ENCODE measurements around the gene VPS51.
A peak's percentile ranks its signal among the peaks of the same experiment; 100 is the strongest.
"Not testable (repeated sequence)": the region's sequence is repeated elsewhere in the genome, so short reads cannot be mapped to it uniquely, and the experiment has no call there.

The VPS51 gene

GRCh38 chr11:65134952-65135632 is 39.1 kb downstream of the VPS51 start:
- DNase-seq (ENCODE audit: low read depth), result peak; percentile 95
- no peak for TF ChIP-seq CTCF (conservative IDR thresholded peaks at IDR 0.05; ENCODE audit: control insufficient read depth, insufficient read depth, low read depth, low read length)
- peak overlapping the region; percentile 89 for H3K4me3 ChIP-seq (ENCODE audit: control insufficient read depth, low read depth, low read length)

- peak overlapping the region; percentile 89 for H3K4me3 ChIP-seq (ENCODE audit: control insufficient read depth, low read depth, low read length)
- DNase-seq (ENCODE audit: low read depth), result no peak
- no peak for TF ChIP-seq CTCF (conservative IDR thresholded peaks at IDR 0.05; ENCODE audit: control insufficient read depth, insufficient read depth, low read depth, low read length)
These were observed 39.7 kb downstream of the VPS51 start for GRCh38 chr11:65135633-65136145.

- H3K4me3 ChIP-seq (ENCODE audit: control insufficient read depth, low read depth, low read length), result no peak overlapping the region
- no peak for DNase-seq (ENCODE audit: low read depth)
- TF ChIP-seq CTCF (conservative IDR thresholded peaks at IDR 0.05; ENCODE audit: control insufficient read depth, insufficient read depth, low read depth, low read length), result no peak
These were observed 40.6 kb downstream of the VPS51 start for GRCh38 chr11:65136515-65137096.

- TF ChIP-seq CTCF (conservative IDR thresholded peaks at IDR 0.05; ENCODE audit: control insufficient read depth, insufficient read depth, low read depth, low read length), result no peak
- no peak for DNase-seq (ENCODE audit: low read depth)
- no peak overlapping the region for H3K4me3 ChIP-seq (ENCODE audit: control insufficient read depth, low read depth, low read length)
These were observed 46.0 kb downstream of the VPS51 start for GRCh38 chr11:65141896-65142494.

- no peak overlapping the region for H3K4me3 ChIP-seq (ENCODE audit: control insufficient read depth, low read depth, low read length)
- no peak for TF ChIP-seq CTCF (conservative IDR thresholded peaks at IDR 0.05; ENCODE audit: control insufficient read depth, insufficient read depth, low read depth, low read length)
- no peak for DNase-seq (ENCODE audit: low read depth)
These were observed 51.5 kb downstream of the VPS51 start for GRCh38 chr11:65147352-65148075.

- H3K4me3 ChIP-seq (ENCODE audit: control insufficient read depth, low read depth, low read length), result no peak overlapping the region
- TF ChIP-seq CTCF (conservative IDR thresholded peaks at IDR 0.05; ENCODE audit: control insufficient read depth, insufficient read depth, low read depth, low read length), result no peak
- no peak for DNase-seq (ENCODE audit: low read depth)
These were observed 52.6 kb downstream of the VPS51 start for GRCh38 chr11:65148657-65149056.

- DNase-seq (ENCODE audit: low read depth); H3K4me3 ChIP-seq (ENCODE audit: control insufficient read depth, low read depth, low read length): not testable (repeated sequence)
These were observed 54.1 kb downstream of the VPS51 start for GRCh38 chr11:65150131-65150508.
